ENCODE data around the gene NEK6. TPM values are rescaled to one million over a fixed set of nuclear protein-coding genes. Genes with fewer than 3 reads are reported as not detected.

The NEK6 gene
- total RNA-seq, 1 donor from 2014 or later = 15.7 TPM

DNA sequence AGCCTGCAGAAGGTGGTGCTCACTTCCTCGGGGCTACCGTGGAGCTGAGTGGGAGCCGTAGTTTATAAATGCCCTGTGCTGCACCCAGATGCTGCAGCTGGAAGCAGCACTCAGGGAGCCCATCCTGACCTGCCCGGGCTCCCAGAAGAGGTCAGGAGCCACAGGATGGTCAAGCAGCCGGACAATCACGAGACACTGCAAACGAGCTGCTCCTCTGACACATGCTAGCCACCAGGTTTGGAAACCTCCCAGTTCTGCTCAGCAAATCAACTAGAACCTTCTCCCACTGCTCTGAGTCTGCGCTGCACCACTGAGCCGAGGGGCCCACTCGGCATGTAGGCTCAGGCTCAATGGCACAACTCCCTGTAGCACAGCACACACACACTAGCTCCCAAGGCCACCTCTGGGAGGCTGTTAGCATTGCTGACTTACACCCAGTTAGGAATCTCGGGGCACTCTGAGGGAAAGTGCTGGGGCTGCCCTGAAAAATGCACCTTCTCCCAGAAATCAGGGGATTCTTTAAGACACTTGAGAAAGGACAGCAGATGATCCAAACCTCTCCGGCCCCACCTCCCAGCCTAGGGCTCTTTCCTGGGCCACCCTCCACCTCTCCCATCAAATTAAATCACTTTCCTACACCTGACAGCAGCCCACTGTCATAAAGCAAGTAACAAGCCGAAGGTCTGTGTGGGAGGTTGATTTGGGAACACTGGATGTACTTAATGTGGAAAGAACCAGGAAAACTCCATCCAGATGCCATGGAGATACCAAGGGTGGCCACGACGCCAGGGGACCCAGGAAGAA lies 98.4 kb downstream of the NEK6 start:
- Histone ChIP-seq H3K9me3 (ENCODE audit: control insufficient read depth in 3 of 3, low read length in 3 of 3) (no peaks in the 10 kb centered on the region), H3K36me3 (ENCODE audit: control insufficient read depth in 3 of 3, insufficient read depth in 3 of 3, low read length in 3 of 3) (peaks cover 32 to 43% (median 39%) of the 10 kb centered on the region in 3 donors), H3K4me3 (ENCODE audit: low read length in 3 of 3) (no peak overlapping the region), H3K27me3 (ENCODE audit: control insufficient read depth in 3 of 3, insufficient read depth in 3 of 3, low read length in 3 of 3) (no peaks in the 10 kb centered on the region), H3K4me1 (ENCODE audit: control insufficient read depth in 3 of 3, insufficient read depth in 3 of 3, low read length in 3 of 3) (peaks cover 0 to 24% (median 15%) of the 10 kb centered on the region in 3 donors), H3K9ac (ENCODE audit: low read depth in 1 of 3, low read length in 3 of 3) (no peak overlapping the region), H3K27ac (ENCODE audit: low read depth, low read length) (no peak overlapping the region)

DNA sequence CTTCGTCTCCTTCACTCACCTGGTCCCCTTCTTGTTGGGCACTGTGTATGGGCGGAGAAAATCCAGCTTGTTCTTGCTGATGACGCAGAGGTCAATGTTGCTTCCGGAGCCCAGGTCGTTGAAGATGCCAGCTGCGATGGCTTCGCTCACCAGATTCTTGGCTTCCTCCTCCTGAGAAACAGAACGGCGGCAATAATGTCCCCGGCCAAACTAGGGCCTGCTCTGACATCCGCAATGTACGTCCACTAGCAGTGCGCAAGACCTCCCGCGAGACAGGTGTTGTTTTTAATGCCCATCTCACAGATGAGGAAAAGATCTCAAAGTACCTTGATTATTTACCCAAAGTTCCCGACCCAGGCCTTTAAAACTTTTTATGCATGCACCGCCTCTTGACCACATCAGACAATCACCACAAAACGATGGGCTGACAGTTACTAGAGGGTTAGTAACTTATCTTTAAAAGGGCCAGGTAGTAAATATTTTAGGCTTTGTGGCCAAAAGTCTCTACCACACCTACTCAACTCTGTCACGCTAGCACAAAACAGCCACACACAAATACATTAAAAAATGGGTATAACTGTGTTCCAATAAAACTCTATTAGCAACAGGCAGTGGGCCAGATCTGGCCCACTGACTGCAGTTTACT lies 99.1 kb downstream of the NEK6 start:
- no peak overlapping the region for H3K9ac ChIP-seq (ENCODE audit: low read depth in 1 of 3, low read length in 3 of 3)
- no peak overlapping the region for H3K4me3 ChIP-seq (ENCODE audit: low read length in 3 of 3)
- H3K4me1 ChIP-seq (ENCODE audit: control insufficient read depth in 3 of 3, insufficient read depth in 3 of 3, low read length in 3 of 3) = peaks cover 0 to 24% (median 15%) of the 10 kb centered on the region in 3 donors
- H3K27ac ChIP-seq (ENCODE audit: low read depth, low read length) = no peak overlapping the region
- no peaks in the 10 kb centered on the region for H3K27me3 ChIP-seq (ENCODE audit: control insufficient read depth in 3 of 3, insufficient read depth in 3 of 3, low read length in 3 of 3)
- H3K9me3 ChIP-seq (ENCODE audit: control insufficient read depth in 3 of 3, low read length in 3 of 3) = no peaks in the 10 kb centered on the region
- peaks cover 28 to 36% (median 33%) of the 10 kb centered on the region in 3 donors for H3K36me3 ChIP-seq (ENCODE audit: control insufficient read depth in 3 of 3, insufficient read depth in 3 of 3, low read length in 3 of 3)

DNA sequence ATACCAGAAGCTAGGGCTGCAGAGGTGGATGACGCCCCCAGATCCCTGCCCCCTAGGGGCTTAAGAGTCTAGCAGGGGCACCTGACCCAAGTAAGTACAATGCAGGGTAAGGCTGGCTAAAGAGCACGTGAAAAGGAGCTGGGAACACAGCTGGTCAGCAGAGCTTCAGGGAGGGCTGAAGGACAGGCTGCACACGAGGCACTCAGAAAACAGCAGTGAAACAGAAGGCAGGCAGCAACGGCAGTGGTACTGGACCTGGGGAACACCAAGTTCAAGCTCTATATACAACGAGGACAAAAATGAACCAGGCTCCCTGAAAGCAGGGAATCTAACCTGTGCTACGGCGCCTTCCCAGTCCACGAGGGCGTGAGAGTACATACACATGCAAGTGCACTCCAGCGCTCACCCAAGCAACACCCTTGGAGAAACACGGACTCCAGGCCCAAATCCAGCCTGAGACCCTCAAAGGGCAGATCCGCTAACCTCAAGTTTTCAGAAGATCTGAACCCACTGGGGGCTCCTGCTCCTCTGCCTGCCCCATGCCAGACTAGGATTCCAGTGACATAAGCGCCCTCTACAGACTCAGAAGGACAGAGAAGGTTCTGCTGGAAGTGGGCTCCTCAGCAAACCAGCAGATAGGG lies 100.1 kb downstream of the NEK6 start:
- Histone ChIP-seq H3K9ac (ENCODE audit: low read depth in 1 of 3, low read length in 3 of 3) (peak overlapping the region in 1 of 3 donors; percentile 25), H3K4me1 (ENCODE audit: control insufficient read depth in 3 of 3, insufficient read depth in 3 of 3, low read length in 3 of 3) (peaks cover 0 to 24% (median 15%) of the 10 kb centered on the region in 3 donors), H3K4me3 (ENCODE audit: low read length in 3 of 3) (no peak overlapping the region), H3K36me3 (ENCODE audit: control insufficient read depth in 3 of 3, insufficient read depth in 3 of 3, low read length in 3 of 3) (peaks cover 24 to 27% (median 27%) of the 10 kb centered on the region in 3 donors), H3K9me3 (ENCODE audit: control insufficient read depth in 3 of 3, low read length in 3 of 3) (no peaks in the 10 kb centered on the region), H3K27ac (ENCODE audit: low read depth, low read length) (no peak overlapping the region), H3K27me3 (ENCODE audit: control insufficient read depth in 3 of 3, insufficient read depth in 3 of 3, low read length in 3 of 3) (no peaks in the 10 kb centered on the region)

DNA sequence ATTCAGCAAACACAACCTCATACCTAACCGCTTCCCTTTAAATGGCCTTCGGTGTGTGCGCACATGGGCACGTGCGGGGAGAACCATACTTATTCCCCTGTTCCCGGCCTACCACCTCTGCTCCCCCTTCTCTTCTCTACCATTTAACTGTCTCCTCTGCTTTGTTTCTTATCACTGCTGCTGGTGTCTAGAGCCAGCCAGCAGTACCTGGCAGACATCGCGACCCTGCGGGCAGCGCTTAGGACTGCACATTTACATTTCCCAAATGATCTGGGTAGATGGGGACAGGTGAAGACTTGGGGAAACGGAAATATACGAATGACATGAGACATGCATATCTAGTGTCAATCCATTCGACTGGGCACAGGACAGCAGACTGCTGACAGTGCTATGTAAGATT lies 100.9 kb downstream of the NEK6 start:
- Histone ChIP-seq H3K9ac (ENCODE audit: low read depth in 1 of 3, low read length in 3 of 3) (no peak overlapping the region), H3K27me3 (ENCODE audit: control insufficient read depth in 3 of 3, insufficient read depth in 3 of 3, low read length in 3 of 3) (no peaks in the 10 kb centered on the region), H3K9me3 (ENCODE audit: control insufficient read depth in 3 of 3, low read length in 3 of 3) (no peaks in the 10 kb centered on the region), H3K4me3 (ENCODE audit: low read length in 3 of 3) (no peak overlapping the region), H3K27ac (ENCODE audit: low read depth, low read length) (no peak overlapping the region), H3K36me3 (ENCODE audit: control insufficient read depth in 3 of 3, insufficient read depth in 3 of 3, low read length in 3 of 3) (peaks cover 17 to 19% (median 19%) of the 10 kb centered on the region in 3 donors), H3K4me1 (ENCODE audit: control insufficient read depth in 3 of 3, insufficient read depth in 3 of 3, low read length in 3 of 3) (peaks cover 2 to 31% (median 15%) of the 10 kb centered on the region in 3 donors)

DNA sequence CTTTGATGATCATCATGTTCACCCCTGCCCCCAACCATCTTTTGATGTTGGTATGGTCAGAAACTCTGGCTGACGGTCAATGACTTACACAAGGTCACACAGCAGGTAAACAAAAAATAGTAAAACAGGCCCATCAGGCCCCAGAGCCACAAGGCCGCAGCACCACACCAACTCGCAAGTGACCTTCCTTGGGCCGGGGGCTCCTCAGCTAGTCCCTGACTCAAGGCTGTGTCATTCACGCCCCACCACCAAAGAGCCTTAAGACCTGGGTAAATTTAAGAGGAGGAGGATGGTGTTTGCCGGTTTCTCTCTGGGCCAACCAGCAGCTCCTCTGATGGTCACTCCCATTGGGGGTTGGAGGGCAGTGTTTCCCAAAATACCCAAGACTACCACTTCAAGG lies 101.7 kb downstream of the NEK6 start:
- H3K4me1 ChIP-seq (ENCODE audit: control insufficient read depth in 3 of 3, insufficient read depth in 3 of 3, low read length in 3 of 3) = peaks cover 2 to 32% (median 13%) of the 10 kb centered on the region in 3 donors
- no peak overlapping the region for H3K9ac ChIP-seq (ENCODE audit: low read depth in 1 of 3, low read length in 3 of 3)
- H3K27ac ChIP-seq (ENCODE audit: low read depth, low read length) = no peak overlapping the region
- H3K4me3 ChIP-seq (ENCODE audit: low read length in 3 of 3) = no peak overlapping the region
- no peaks in the 10 kb centered on the region for H3K9me3 ChIP-seq (ENCODE audit: control insufficient read depth in 3 of 3, low read length in 3 of 3)
- peaks cover 17 to 18% (median 17%) of the 10 kb centered on the region in 3 donors for H3K36me3 ChIP-seq (ENCODE audit: control insufficient read depth in 3 of 3, insufficient read depth in 3 of 3, low read length in 3 of 3)
- no peaks in the 10 kb centered on the region for H3K27me3 ChIP-seq (ENCODE audit: control insufficient read depth in 3 of 3, insufficient read depth in 3 of 3, low read length in 3 of 3)

DNA sequence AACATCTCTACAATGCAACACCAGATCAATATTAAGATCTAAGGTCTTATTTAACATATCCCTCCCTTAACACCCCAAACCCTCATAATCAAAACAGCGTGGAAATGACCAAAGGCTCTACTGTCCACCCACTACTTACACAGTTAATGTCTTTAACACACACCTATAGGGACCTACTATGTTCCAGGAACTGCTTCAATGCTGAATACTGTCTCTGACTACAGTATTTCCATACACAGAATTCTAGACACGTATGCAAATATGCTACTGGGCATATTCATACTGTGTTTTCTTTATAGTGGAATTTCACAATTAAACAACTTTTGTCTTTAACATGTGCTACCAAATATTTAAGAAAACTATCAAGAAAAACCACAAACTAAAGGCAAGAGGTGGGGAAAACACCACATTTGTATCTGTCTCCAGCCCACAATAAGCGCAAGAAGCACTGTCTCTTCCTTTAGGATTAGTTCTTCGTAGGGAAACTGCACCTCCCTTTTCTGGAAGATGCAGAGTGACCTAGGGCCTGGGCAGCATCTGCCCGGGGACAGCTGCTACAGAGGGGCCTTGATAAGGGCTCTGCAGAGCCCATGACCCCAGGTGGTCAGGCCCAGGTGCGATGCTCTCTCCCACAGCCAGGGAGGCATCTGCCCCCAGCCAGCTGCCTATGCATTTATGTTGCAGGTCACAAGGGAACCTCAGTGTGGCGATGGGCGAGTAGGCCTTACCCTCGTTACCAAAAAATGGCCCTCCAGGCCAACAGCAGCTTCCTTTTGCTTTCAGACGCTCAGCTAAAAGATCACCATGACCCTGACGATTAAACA lies 102.3 kb downstream of the NEK6 start:
- Histone ChIP-seq H3K9me3 (ENCODE audit: control insufficient read depth in 3 of 3, low read length in 3 of 3) (no peaks in the 10 kb centered on the region), H3K4me3 (ENCODE audit: low read length in 3 of 3) (no peak overlapping the region), H3K4me1 (ENCODE audit: control insufficient read depth in 3 of 3, insufficient read depth in 3 of 3, low read length in 3 of 3) (peaks cover 2 to 26% (median 10%) of the 10 kb centered on the region in 3 donors), H3K9ac (ENCODE audit: low read depth in 1 of 3, low read length in 3 of 3) (no peak overlapping the region), H3K36me3 (ENCODE audit: control insufficient read depth in 3 of 3, insufficient read depth in 3 of 3, low read length in 3 of 3) (peaks cover 13 to 18% (median 13%) of the 10 kb centered on the region in 3 donors), H3K27ac (ENCODE audit: low read depth, low read length) (no peak overlapping the region), H3K27me3 (ENCODE audit: control insufficient read depth in 3 of 3, insufficient read depth in 3 of 3, low read length in 3 of 3) (no peaks in the 10 kb centered on the region)

DNA sequence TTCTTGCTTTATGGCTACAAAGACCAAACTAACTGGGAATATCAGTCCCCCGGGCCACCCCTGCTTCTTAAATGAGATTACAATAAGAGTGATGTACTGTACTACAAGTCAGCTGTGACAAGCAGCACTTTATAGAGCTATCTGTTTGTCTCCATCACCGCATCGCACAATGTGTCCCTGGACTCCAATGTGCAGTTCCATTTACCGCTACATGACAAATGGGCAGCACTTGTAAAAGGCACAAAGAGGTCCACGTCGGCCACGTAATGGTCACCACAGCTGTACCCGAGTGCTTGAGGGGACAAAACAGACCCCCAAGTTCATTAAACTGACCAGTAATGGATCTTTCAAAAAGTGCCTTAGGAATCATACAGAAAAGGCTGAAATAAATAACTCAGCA lies 103.4 kb downstream of the NEK6 start:
- Histone ChIP-seq H3K4me3 (ENCODE audit: low read length in 3 of 3) (no peak overlapping the region), H3K27ac (ENCODE audit: low read depth, low read length) (no peak overlapping the region), H3K4me1 (ENCODE audit: control insufficient read depth in 3 of 3, insufficient read depth in 3 of 3, low read length in 3 of 3) (peaks cover 2 to 26% (median 10%) of the 10 kb centered on the region in 3 donors), H3K9ac (ENCODE audit: low read depth in 1 of 3, low read length in 3 of 3) (no peak overlapping the region), H3K36me3 (ENCODE audit: control insufficient read depth in 3 of 3, insufficient read depth in 3 of 3, low read length in 3 of 3) (peaks cover 6 to 17% (median 7%) of the 10 kb centered on the region in 3 donors), H3K27me3 (ENCODE audit: control insufficient read depth in 3 of 3, insufficient read depth in 3 of 3, low read length in 3 of 3) (no peaks in the 10 kb centered on the region), H3K9me3 (ENCODE audit: control insufficient read depth in 3 of 3, low read length in 3 of 3) (no peaks in the 10 kb centered on the region)

DNA sequence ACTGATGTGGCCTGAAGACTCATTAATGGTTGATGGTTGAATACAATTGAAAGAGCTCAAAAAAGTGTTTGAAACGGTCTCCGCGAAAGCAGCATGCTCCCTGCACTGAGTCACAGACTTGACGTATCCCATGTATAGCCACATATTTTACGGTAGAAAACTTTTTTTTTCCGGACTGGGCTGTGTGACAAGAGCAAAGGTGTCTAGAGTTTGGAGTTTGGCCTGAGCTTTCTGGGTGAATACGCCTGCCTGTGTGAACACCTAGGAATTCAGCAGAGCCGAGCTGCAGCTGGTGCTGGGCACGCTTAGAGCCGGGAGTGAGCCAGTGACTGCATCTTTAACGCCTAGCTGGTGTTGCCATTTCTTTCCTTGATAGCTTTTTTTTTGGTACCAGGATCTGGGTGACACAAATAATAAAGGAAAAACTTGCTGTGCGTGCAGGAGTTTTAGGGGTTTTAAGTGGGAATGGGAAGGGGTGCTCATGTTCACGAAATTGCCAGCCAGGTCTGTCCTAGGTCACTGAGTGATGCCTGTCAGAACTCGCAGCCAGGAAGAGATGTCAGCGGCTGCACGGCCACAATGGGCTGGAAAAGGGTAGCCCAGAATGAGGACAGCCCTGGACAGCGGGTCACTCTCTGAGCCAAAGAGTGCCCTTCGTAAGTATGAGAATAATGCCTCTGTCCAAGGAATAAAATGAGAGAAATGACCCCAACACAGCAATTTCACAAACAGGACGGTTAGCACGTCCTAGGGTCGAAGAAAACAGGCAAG lies 105.8 kb downstream of the NEK6 start:
- no peaks in the 10 kb centered on the region for H3K9me3 ChIP-seq (ENCODE audit: control insufficient read depth in 3 of 3, low read length in 3 of 3)
- peaks cover 0 to 11% (median 0%) of the 10 kb centered on the region in 3 donors for H3K36me3 ChIP-seq (ENCODE audit: control insufficient read depth in 3 of 3, insufficient read depth in 3 of 3, low read length in 3 of 3)
- no peak overlapping the region for H3K27ac ChIP-seq (ENCODE audit: low read depth, low read length)
- peaks cover under 1 to 19% (median 2%) of the 10 kb centered on the region in 3 donors for H3K4me1 ChIP-seq (ENCODE audit: control insufficient read depth in 3 of 3, insufficient read depth in 3 of 3, low read length in 3 of 3)
- H3K27me3 ChIP-seq (ENCODE audit: control insufficient read depth in 3 of 3, insufficient read depth in 3 of 3, low read length in 3 of 3) = no peaks in the 10 kb centered on the region
- no peak overlapping the region for H3K4me3 ChIP-seq (ENCODE audit: low read length in 3 of 3)
- H3K9ac ChIP-seq (ENCODE audit: low read depth in 1 of 3, low read length in 3 of 3) = no peak overlapping the region

DNA sequence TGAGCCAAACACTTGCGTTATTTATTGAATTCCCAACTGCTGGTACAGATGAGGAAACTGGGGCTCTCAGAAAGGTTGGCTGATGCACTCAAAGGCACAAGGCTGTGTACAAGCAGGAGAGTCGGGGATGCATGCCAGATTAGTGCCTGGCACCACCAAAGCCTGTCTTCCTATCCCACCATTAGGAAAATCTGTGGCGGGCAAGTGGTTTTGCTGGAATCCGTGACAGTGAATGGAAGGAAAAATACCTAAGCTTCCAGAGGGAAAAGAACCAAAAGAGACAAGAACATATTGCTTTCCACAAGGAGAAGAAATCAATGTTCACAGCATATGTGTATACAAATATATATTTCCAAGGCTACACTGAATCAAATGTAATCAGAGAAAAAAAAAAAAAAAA lies 106.4 kb downstream of the NEK6 start:
- Histone ChIP-seq H3K27me3 (ENCODE audit: control insufficient read depth in 3 of 3, insufficient read depth in 3 of 3, low read length in 3 of 3) (no peaks in the 10 kb centered on the region), H3K9me3 (ENCODE audit: control insufficient read depth in 3 of 3, low read length in 3 of 3) (no peaks in the 10 kb centered on the region), H3K36me3 (ENCODE audit: control insufficient read depth in 3 of 3, insufficient read depth in 3 of 3, low read length in 3 of 3) (peaks cover 0 to 11% (median 0%) of the 10 kb centered on the region in 3 donors), H3K4me3 (ENCODE audit: low read length in 3 of 3) (no peak overlapping the region), H3K4me1 (ENCODE audit: control insufficient read depth in 3 of 3, insufficient read depth in 3 of 3, low read length in 3 of 3) (peaks cover under 1 to 20% (median 2%) of the 10 kb centered on the region in 3 donors), H3K9ac (ENCODE audit: low read depth in 1 of 3, low read length in 3 of 3) (no peak overlapping the region), H3K27ac (ENCODE audit: low read depth, low read length) (no peak overlapping the region)

All from skeletal muscle tissue (tissue), 4 donors.